T-cell (primary cell): Measurements from ENCODE around the gene SNX8. TPM values are rescaled to one million over a fixed set of nuclear protein-coding genes. Genes with fewer than 3 reads are reported as not detected.

ENCODE experiments used
- ATAC-seq, 4 experiments: fragments of 200-7000 bp in 3 of 4; fragments of 150-1000 bp in 1 of 4; cut with Tn5 transposase; replicated peaks in 1 of 4; 1 replicate in 3 of 4; 2 replicates in 1 of 4; pipeline ENCODE4 v1.10.0; 2021; ENCODE audit warnings: moderate library complexity in 3 of 4, mild to moderate bottlenecking in 2 of 4, moderate number of reproducible peaks in 1 of 4
- CTCF ChIA-PET, 2 donors: fragments of 300-600 bp; sonication (Branson Sonifier 250); formaldehyde crosslinking; loops; one replicate each; lab custom pipeline; 2022; ENCODE audit warnings: antibody characterized with exemption in 2 of 2; lab: Charles Lee
- POLR2A ChIA-PET, 2 donors: fragments of 300-600 bp; sonication (Branson Sonifier 250); formaldehyde crosslinking; loops; one replicate each; lab custom pipeline; 2022; ENCODE audit warnings: antibody characterized with exemption in 2 of 2; lab: Charles Lee
- DNase-seq, 35 experiments: peaks; one replicate each; pipeline versions ENCODE4 v3.0.0 to v3.0.0-alpha.2; 2013 to 2023
- H3K27ac ChIP-seq: one replicate; pipeline ENCODE4 v1.5.1; 2013; ENCODE audit warnings: low read length
- H3K27me3 ChIP-seq, 2 experiments: replicated peaks in 1 of 2; 1 replicate in 1 of 2; 2 replicates in 1 of 2; pipeline versions ENCODE4 v1.6.1 to v1.7.0; 2013; ENCODE audit warnings: low read length in 1 of 2, mixed read lengths in 1 of 2; ENCODE audit not compliant: control insufficient read depth in 2 of 2, insufficient read depth in 2 of 2; ENCODE audit errors: extremely low read depth in 1 of 2
- H3K36me3 ChIP-seq, 2 donors: 1 replicate in 1 of 2; 2 replicates in 1 of 2; pipeline versions ENCODE4 v1.6.1 to v1.7.0; 2013; ENCODE audit warnings: low read length in 1 of 2; ENCODE audit not compliant: control insufficient read depth in 2 of 2, insufficient read depth in 1 of 2; ENCODE audit errors: extremely low read depth in 1 of 2
- H3K4me1 ChIP-seq, 2 experiments: 1 replicate in 1 of 2; 2 replicates in 1 of 2; pipeline versions ENCODE4 v1.6.1 to v1.7.0; 2013; ENCODE audit warnings: low read length in 2 of 2, mixed read lengths in 1 of 2; ENCODE audit not compliant: insufficient read depth in 2 of 2, control insufficient read depth in 1 of 2; ENCODE audit errors: extremely low read depth in 1 of 2
- H3K4me3 ChIP-seq, 2 donors: 1 replicate in 1 of 2; 2 replicates in 1 of 2; pipeline versions ENCODE4 v1.5.1 to v1.7.0; 2013; ENCODE audit warnings: mild to moderate bottlenecking in 2 of 2, low read length in 1 of 2, moderate library complexity in 1 of 2; ENCODE audit not compliant: control insufficient read depth in 1 of 2; ENCODE audit errors: extremely low read depth in 1 of 2
- H3K9me3 ChIP-seq: 2 replicates; pipeline ENCODE4 v1.7.0; 2013
- H3K27ac Mint-ChIP-seq, 2 donors: one replicate each; pipeline ENCODE4 v1.8.0; 2020 to 2021; ENCODE audit warnings: mild to moderate bottlenecking in 2 of 2, mixed read lengths in 2 of 2
- H3K27me3 Mint-ChIP-seq, 2 donors: one replicate each; pipeline ENCODE4 v1.8.0; 2021 to 2022; ENCODE audit warnings: mixed read lengths in 2 of 2
- H3K36me3 Mint-ChIP-seq: one replicate; pipeline ENCODE4 v1.8.0; 2021; ENCODE audit warnings: mixed read lengths
- H3K4me1 Mint-ChIP-seq, 3 donors: one replicate each; pipeline ENCODE4 v1.8.0; 2020 to 2022; ENCODE audit warnings: mixed read lengths in 3 of 3, mild to moderate bottlenecking in 1 of 3
- H3K4me3 Mint-ChIP-seq, 3 donors: one replicate each; pipeline ENCODE4 v1.8.0; 2020 to 2022; ENCODE audit warnings: mild to moderate bottlenecking in 3 of 3, mixed read lengths in 3 of 3, moderate library complexity in 3 of 3
- H3K9me3 Mint-ChIP-seq, 3 donors: one replicate each; pipeline ENCODE4 v1.8.0; 2020 to 2022; ENCODE audit warnings: mixed read lengths in 3 of 3
- WGBS: methylation state at CpG from one replicate; pipeline ENCODE4 v1.1.5; 2013; ENCODE audit warnings: missing lambda C conversion rate; ENCODE audit not compliant: insufficient coverage; 5-methylcytosine and 5-hydroxymethylcytosine counted together
- total RNA-seq, 35 experiments: library from RNA in 6 of 35; stranded (reverse) in 6 of 35; fragments of 120-200 nt in 1 of 35; gene quantifications; one replicate each; pipeline versions ENCODE4 v1.2.1 to v1.2.4 and lab custom pipeline; 2013 to 2026

The SNX8 gene
- total RNA-seq, 5 donors from 2014 or later (not counting 1 experiment from before 2014, with no cell fraction given) = 8.4 to 14.6 (median 9.9) TPM

- Histone ChIP-seq H3K36me3 (peaks cover 26 to 61% of the 10 kb centered on the region in 2 donors), H3K27ac (no peak overlapping the region)
Measured at GRCh38 chr7:2219606-2220005, 94.6 kb downstream of the SNX8 start.

DNA sequence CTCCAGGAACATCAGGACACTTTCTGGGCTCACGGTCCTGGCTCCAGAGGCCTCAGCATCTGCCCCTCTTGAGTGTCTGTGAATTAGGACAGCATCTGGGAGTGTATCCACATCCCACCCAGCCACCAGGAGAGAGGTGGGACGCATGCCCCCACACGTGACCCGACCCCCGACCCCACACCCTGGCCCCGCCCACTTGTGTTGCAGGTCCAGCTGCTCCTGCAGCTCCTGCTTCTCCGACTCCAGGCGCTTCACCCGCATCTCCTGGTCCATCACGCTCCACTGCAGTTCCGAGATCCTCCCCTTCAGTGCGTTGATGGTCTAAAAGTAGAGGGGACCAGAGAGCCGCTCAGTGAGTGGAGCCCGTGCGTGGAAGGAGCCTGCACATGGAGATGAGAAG is 95.1 kb downstream of the SNX8 start:
- H3K9me3 Mint-ChIP-seq = no peaks in the 10 kb centered on the region
- no peak overlapping the region for H3K4me3 Mint-ChIP-seq
- DNase-seq (no peak), ATAC-seq (no peak)
- H3K27ac ChIP-seq = no peak overlapping the region
- no peaks in the 10 kb centered on the region for H3K27me3 ChIP-seq
- CTCF ChIA-PET = no interaction called here
- H3K27me3 Mint-ChIP-seq = no peaks in the 10 kb centered on the region
- peaks cover 47% of the 10 kb centered on the region for H3K36me3 Mint-ChIP-seq
- H3K27ac Mint-ChIP-seq = no peak overlapping the region
- H3K4me3 ChIP-seq = no peak overlapping the region
- peaks cover 0 to 8% of the 10 kb centered on the region in 2 experiments for H3K4me1 ChIP-seq
- peaks cover 26 to 57% of the 10 kb centered on the region in 2 donors for H3K36me3 ChIP-seq
- POLR2A ChIA-PET = no interaction called here
- H3K4me1 Mint-ChIP-seq = peaks cover 0 to 13% (median 9%) of the 10 kb centered on the region in 3 donors
- no peaks in the 10 kb centered on the region for H3K9me3 ChIP-seq
- WGBS = 96% methylated on average over 10 of the region's 15 CpGs

More at GRCh38 chr7:2219606-2220005, 94.6 kb downstream of the SNX8 start:
- ATAC-seq (no peak), DNase-seq (no peak)
- Mint-ChIP-seq H3K27me3 (no peaks in the 10 kb centered on the region), H3K36me3 (peaks cover 48% of the 10 kb centered on the region), H3K4me1 (peaks cover 0 to 16% (median 8%) of the 10 kb centered on the region in 3 donors), H3K9me3 (no peaks in the 10 kb centered on the region), H3K27ac (no peak overlapping the region), H3K4me3 (no peak overlapping the region)
- no peaks in the 10 kb centered on the region for H3K27me3 ChIP-seq
- H3K9me3 ChIP-seq = no peaks in the 10 kb centered on the region
- peaks cover 0 to 5% of the 10 kb centered on the region in 2 experiments for H3K4me1 ChIP-seq
- WGBS = 94% methylated on average over 3 of the region's 8 CpGs
- ChIA-PET CTCF (no interaction called here), POLR2A (no interaction called here)
- H3K4me3 ChIP-seq = no peak overlapping the region

DNA sequence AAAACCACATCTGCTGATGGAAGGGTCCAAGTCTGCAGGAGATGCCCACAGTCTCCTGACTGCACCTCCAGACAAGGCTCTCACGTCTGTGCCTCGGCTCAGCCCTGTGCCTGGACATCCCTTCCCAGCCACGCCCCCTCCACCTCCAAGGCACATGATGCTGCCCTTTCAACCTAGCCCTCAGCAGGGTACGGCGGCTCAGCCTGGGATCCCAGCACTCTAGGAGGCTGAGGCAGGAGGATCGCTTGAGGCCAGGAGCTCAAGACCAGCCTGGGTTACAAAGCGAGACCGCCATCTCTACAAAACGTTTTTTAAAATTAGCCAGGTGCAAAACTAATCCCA is 95.8 kb downstream of the SNX8 start:
- ChIA-PET CTCF (no interaction called here), POLR2A (no interaction called here)
- peaks cover 0 to 8% of the 10 kb centered on the region in 2 experiments for H3K4me1 ChIP-seq
- Mint-ChIP-seq H3K27ac (no peak overlapping the region), H3K4me3 (no peak overlapping the region), H3K27me3 (no peaks in the 10 kb centered on the region), H3K4me1 (peaks cover 0 to 12% (median 11%) of the 10 kb centered on the region in 3 donors), H3K9me3 (no peaks in the 10 kb centered on the region), H3K36me3 (peaks cover 50% of the 10 kb centered on the region)
- H3K27ac ChIP-seq = no peak overlapping the region
- 98% methylated on average over 6 of the region's 9 CpGs for WGBS
- no peak for ATAC-seq
- DNase-seq = no peak
- H3K36me3 ChIP-seq = peaks cover 30 to 59% of the 10 kb centered on the region in 2 donors
- no peaks in the 10 kb centered on the region for H3K9me3 ChIP-seq
- H3K4me3 ChIP-seq = no peak overlapping the region
- H3K27me3 ChIP-seq = no peaks in the 10 kb centered on the region

GRCh38 chr7:2217716-2218443 is 96.4 kb downstream of the SNX8 start:
- Mint-ChIP-seq H3K27me3 (no peaks in the 10 kb centered on the region), H3K36me3 (peaks cover 51% of the 10 kb centered on the region), H3K9me3 (no peaks in the 10 kb centered on the region), H3K4me3 (no peak overlapping the region), H3K27ac (no peak overlapping the region), H3K4me1 (peaks cover 0 to 12% (median 11%) of the 10 kb centered on the region in 3 donors)
- peaks cover 0 to 8% of the 10 kb centered on the region in 2 experiments for H3K4me1 ChIP-seq
- no peak overlapping the region for H3K4me3 ChIP-seq
- H3K27ac ChIP-seq = no peak overlapping the region
- CTCF ChIA-PET = no interaction called here
- ATAC-seq (no peak), DNase-seq (no peak)
- no peaks in the 10 kb centered on the region for H3K27me3 ChIP-seq
- POLR2A ChIA-PET = no interaction called here
- WGBS = 97% methylated on average over 16 of the region's 19 CpGs
- H3K9me3 ChIP-seq = no peaks in the 10 kb centered on the region
- H3K36me3 ChIP-seq = peaks cover 33 to 59% of the 10 kb centered on the region in 2 donors

- ATAC-seq (no peak), DNase-seq (no peak)
- WGBS = 95% methylated on average over 9 of the region's 10 CpGs
- H3K9me3 Mint-ChIP-seq = no peaks in the 10 kb centered on the region
- H3K4me1 ChIP-seq = peaks cover 0 to 8% of the 10 kb centered on the region in 2 experiments
- no peak overlapping the region for H3K27ac Mint-ChIP-seq
- peaks cover 36 to 57% of the 10 kb centered on the region in 2 donors for H3K36me3 ChIP-seq
- no peaks in the 10 kb centered on the region for H3K27me3 Mint-ChIP-seq
- H3K4me3 Mint-ChIP-seq = no peak overlapping the region
- H3K27me3 ChIP-seq = no peaks in the 10 kb centered on the region
- no peak overlapping the region for H3K4me3 ChIP-seq
- H3K27ac ChIP-seq = no peak overlapping the region
- peaks cover 54% of the 10 kb centered on the region for H3K36me3 Mint-ChIP-seq
- ChIA-PET CTCF (no interaction called here), POLR2A (no interaction called here)
- peaks cover 0 to 12% (median 7%) of the 10 kb centered on the region in 3 donors for H3K4me1 Mint-ChIP-seq
- no peaks in the 10 kb centered on the region for H3K9me3 ChIP-seq
Measured at GRCh38 chr7:2217206-2217605, 97.0 kb downstream of the SNX8 start.

DNA sequence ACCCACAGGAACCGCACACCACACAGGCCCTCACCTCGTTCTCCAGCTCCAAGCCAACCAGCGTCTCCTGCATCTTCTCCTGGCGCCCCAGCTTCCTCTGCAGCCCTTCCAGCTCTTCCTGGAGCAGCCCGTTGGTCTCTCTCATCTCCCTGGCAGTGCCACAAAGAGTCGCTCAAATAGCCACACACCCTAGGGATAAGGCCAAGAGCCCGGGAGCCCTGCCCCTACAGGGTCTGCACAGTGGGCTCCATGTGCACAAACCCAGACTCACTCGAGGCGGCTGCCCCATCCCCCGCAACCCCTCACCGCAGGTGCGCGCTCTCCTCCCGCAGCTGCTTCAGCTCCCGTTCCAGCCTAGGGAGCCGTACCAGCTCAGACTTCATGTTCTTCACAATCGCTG is 98.4 kb downstream of the SNX8 start:
- H3K27ac ChIP-seq = no peak overlapping the region
- no peak for ATAC-seq
- H3K36me3 Mint-ChIP-seq = peaks cover 60% of the 10 kb centered on the region
- ChIA-PET POLR2A (no interaction called here), CTCF (no interaction called here)
- DNase-seq = no peak
- peaks cover 0 to 8% of the 10 kb centered on the region in 2 experiments for H3K4me1 ChIP-seq
- H3K4me1 Mint-ChIP-seq = peaks cover 0 to 12% (median 7%) of the 10 kb centered on the region in 3 donors
- no peaks in the 10 kb centered on the region for H3K27me3 ChIP-seq
- H3K36me3 ChIP-seq = peaks cover 37 to 58% of the 10 kb centered on the region in 2 donors
- no peaks in the 10 kb centered on the region for H3K9me3 Mint-ChIP-seq
- WGBS = 89% methylated on average over 17 of the region's 17 CpGs
- H3K27ac Mint-ChIP-seq = no peak overlapping the region
- H3K4me3 Mint-ChIP-seq = no peak overlapping the region
- H3K4me3 ChIP-seq = no peak overlapping the region
- H3K27me3 Mint-ChIP-seq = no peaks in the 10 kb centered on the region
- H3K9me3 ChIP-seq = no peaks in the 10 kb centered on the region
